Neuronal stem cell (in vitro differentiated cells): ENCODE results near the gene PPBP.

Experiments used
- DNase-seq: peaks from one replicate; pipeline ENCODE4 v3.0.0-alpha.2; 2013; ENCODE audit warnings: low spot score
- H2AFZ ChIP-seq: one replicate; pipeline ENCODE4 v1.6.1; 2013; ENCODE audit warnings: mild to moderate bottlenecking, low read length, inconsistent platforms
- H2AK5ac ChIP-seq: 2 replicates; pipeline ENCODE4 v1.6.1; 2013; ENCODE audit warnings: low read depth, mild to moderate bottlenecking, inconsistent platforms, low read length, moderate library complexity, mixed read lengths
- H2BK120ac ChIP-seq: 2 replicates; pipeline ENCODE4 v1.6.1; 2013; ENCODE audit warnings: low read depth, mild to moderate bottlenecking, inconsistent platforms, low read length, moderate library complexity, mixed read lengths
- H2BK12ac ChIP-seq: one replicate; pipeline ENCODE4 v1.6.1; 2013; ENCODE audit warnings: low read length, inconsistent platforms
- H2BK15ac ChIP-seq: 2 replicates; pipeline ENCODE4 v1.6.1; 2013; ENCODE audit warnings: mild to moderate bottlenecking, low read length, inconsistent platforms, mixed read lengths
- H2BK5ac ChIP-seq: one replicate; pipeline ENCODE4 v1.6.1; 2013; ENCODE audit warnings: inconsistent platforms, mild to moderate bottlenecking, low read length, moderate library complexity
- H3K14ac ChIP-seq: one replicate; pipeline ENCODE4 v1.6.1; 2013; ENCODE audit warnings: low read length, inconsistent platforms
- H3K18ac ChIP-seq: 2 replicates; pipeline ENCODE4 v1.6.1; 2013; ENCODE audit warnings: low read length, inconsistent platforms
- H3K23ac ChIP-seq: 2 replicates; pipeline ENCODE4 v1.6.1; 2013; ENCODE audit warnings: low read depth, mild to moderate bottlenecking, mixed read lengths, low read length, inconsistent platforms; ENCODE audit not compliant: poor library complexity
- H3K27ac ChIP-seq: replicated peaks from 3 replicates; pipeline ENCODE4 v1.5.1; 2013; ENCODE audit warnings: low read length, inconsistent platforms
- H3K27me3 ChIP-seq, 3 experiments: 2 replicates each; pipeline ENCODE4 v1.6.1; 2013; ENCODE audit warnings: low read length in 3 of 3, mild to moderate bottlenecking in 2 of 3, inconsistent platforms in 1 of 3, low read depth in 1 of 3, mixed read lengths in 1 of 3, moderate library complexity in 1 of 3; ENCODE audit not compliant: control insufficient read depth in 3 of 3, insufficient read depth in 3 of 3
- H3K36me3 ChIP-seq, 2 donors: replicated peaks in 1 of 2; 2 replicates each; pipeline ENCODE4 v1.6.1; 2013; ENCODE audit warnings: low read length in 2 of 2; ENCODE audit not compliant: control insufficient read depth in 2 of 2, insufficient read depth in 2 of 2
- H3K4ac ChIP-seq: 2 replicates; pipeline ENCODE4 v1.6.1; 2013; ENCODE audit warnings: inconsistent platforms, mild to moderate bottlenecking, low read length, moderate library complexity
- H3K4me1 ChIP-seq, 2 donors: 1 replicate in 1 of 2; 2 replicates in 1 of 2; pipeline ENCODE4 v1.6.1; 2013; ENCODE audit warnings: low read length in 2 of 2, low read depth in 1 of 2; ENCODE audit not compliant: control insufficient read depth in 2 of 2, insufficient read depth in 1 of 2
- H3K4me2 ChIP-seq: one replicate; pipeline ENCODE4 v1.6.1; 2013; ENCODE audit warnings: mild to moderate bottlenecking, low read length, inconsistent platforms; ENCODE audit not compliant: insufficient read depth, poor library complexity, severe bottlenecking
- H3K4me3 ChIP-seq, 2 donors: 2 replicates each; pipeline ENCODE4 v1.5.1; 2013; ENCODE audit warnings: low read length in 2 of 2, mild to moderate bottlenecking in 2 of 2, inconsistent platforms in 1 of 2, moderate library complexity in 1 of 2
- H3K79me1 ChIP-seq: one replicate; pipeline ENCODE4 v1.6.1; 2013; ENCODE audit warnings: low read depth, mild to moderate bottlenecking, inconsistent platforms, low read length, moderate library complexity
- H3K9ac ChIP-seq: one replicate; pipeline ENCODE4 v1.6.1; 2013; ENCODE audit warnings: mild to moderate bottlenecking, low read depth, low read length, inconsistent platforms; ENCODE audit not compliant: poor library complexity
- H3K9me3 ChIP-seq, 2 donors: replicated peaks in 1 of 2; 2 replicates each; pipeline versions ENCODE3 to v1.6.1; 2013; ENCODE audit warnings: low read length in 2 of 2, mild to moderate bottlenecking in 2 of 2, inconsistent platforms in 1 of 2, low read depth in 1 of 2, mixed read lengths in 1 of 2, moderate library complexity in 1 of 2; ENCODE audit not compliant: control insufficient read depth in 2 of 2, insufficient read depth in 1 of 2
- H4K8ac ChIP-seq: one replicate; pipeline ENCODE4 v1.6.1; 2013; ENCODE audit warnings: low read depth, mild to moderate bottlenecking, inconsistent platforms, low read length, moderate library complexity
- H4K91ac ChIP-seq: one replicate; pipeline ENCODE4 v1.6.1; 2013; ENCODE audit warnings: low read length, low read depth, mild to moderate bottlenecking, inconsistent platforms; ENCODE audit not compliant: poor library complexity
- whole genome bisulfite sequencing, 2 donors: extraction: QIAGEN DNeasy Blood & Tissue Kit; methylation state at CpG; one replicate each; pipeline ENCODE4 v1.1.7; 2013; ENCODE audit warnings: missing lambda C conversion rate in 2 of 2, mixed read lengths in 1 of 2; ENCODE audit not compliant: insufficient read length in 2 of 2, insufficient replicate concordance in 1 of 2; ENCODE audit errors: extremely low coverage in 2 of 2; 5-methylcytosine and 5-hydroxymethylcytosine counted together

Gene PPBP

DNA sequence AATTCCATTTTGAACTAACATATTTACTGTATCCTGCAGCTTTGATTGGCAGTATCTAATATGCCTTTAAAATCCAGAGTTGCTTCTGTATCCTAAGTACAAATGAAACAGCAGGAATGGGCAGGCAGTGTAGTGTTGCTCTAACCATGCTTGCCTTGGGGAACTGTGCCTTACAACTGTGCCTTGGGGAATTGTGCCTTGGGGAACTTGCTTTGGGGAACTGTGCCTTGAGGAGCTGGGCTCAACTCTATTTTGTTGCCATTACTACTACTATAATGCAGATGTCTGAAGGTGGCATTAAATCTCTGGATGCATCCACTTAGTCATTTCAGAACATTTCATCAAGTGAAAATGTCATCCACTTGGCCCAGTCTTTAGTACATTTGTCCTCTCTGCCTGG lies 43.6 kb upstream of the PPBP start:
- Histone ChIP-seq H2BK120ac (no peak overlapping the region), H3K27me3 (peaks cover 0 to 3% (median 0%) of the 10 kb centered on the region in 3 experiments), H3K4me2 (no peak overlapping the region), H3K4me1 (no peaks in the 10 kb centered on the region), H3K27ac (no peak overlapping the region), H3K9ac (no peak overlapping the region), H3K79me1 (no peaks in the 10 kb centered on the region), H4K91ac (no peak overlapping the region), H2AFZ (no peak overlapping the region), H2AK5ac (no peak overlapping the region), H4K8ac (no peak overlapping the region), H2BK5ac (no peak overlapping the region), H3K4me3 (no peak overlapping the region), H3K14ac (no peak overlapping the region), H2BK15ac (no peak overlapping the region), H3K4ac (no peak overlapping the region), H3K18ac (no peak overlapping the region), H3K36me3 (no peaks in the 10 kb centered on the region), H2BK12ac (no peak overlapping the region), H3K23ac (no peak overlapping the region), H3K9me3 (no peaks in the 10 kb centered on the region)
- DNase-seq: no peak

DNA sequence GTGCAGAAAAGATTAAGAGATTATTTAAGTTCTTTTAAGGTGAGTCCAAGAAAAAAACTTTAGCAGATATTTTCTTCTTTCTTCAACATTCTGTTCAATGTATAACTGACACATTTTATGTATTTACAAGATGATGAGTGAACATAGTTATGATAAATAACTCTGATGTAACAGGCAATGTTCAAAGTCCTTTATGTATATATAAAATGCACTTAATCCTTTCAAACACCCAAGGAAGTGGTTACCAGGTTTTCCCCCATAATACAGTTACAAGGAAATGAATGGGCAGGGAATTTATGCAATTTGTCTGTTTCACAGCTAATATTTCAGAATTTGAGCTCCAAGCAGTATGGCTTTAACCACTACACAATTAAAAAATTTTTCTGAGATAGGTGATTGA lies 42.3 kb upstream of the PPBP start:
- H4K8ac ChIP-seq: no peak overlapping the region
- no peak overlapping the region for H3K27ac ChIP-seq
- no peak overlapping the region for H3K4me3 ChIP-seq
- H2AK5ac ChIP-seq: no peak overlapping the region
- H3K14ac ChIP-seq: no peak overlapping the region
- no peak overlapping the region for H3K23ac ChIP-seq
- no peak for DNase-seq
- no peak overlapping the region for H2AFZ ChIP-seq
- no peak overlapping the region for H2BK15ac ChIP-seq
- H2BK5ac ChIP-seq: no peak overlapping the region
- H3K4me1 ChIP-seq: no peaks in the 10 kb centered on the region
- no peak overlapping the region for H4K91ac ChIP-seq
- no peak overlapping the region for H3K18ac ChIP-seq
- H3K4ac ChIP-seq: no peak overlapping the region
- no peak overlapping the region for H2BK120ac ChIP-seq
- H3K36me3 ChIP-seq: no peaks in the 10 kb centered on the region
- H2BK12ac ChIP-seq: no peak overlapping the region
- H3K4me2 ChIP-seq: no peak overlapping the region
- no peaks in the 10 kb centered on the region for H3K9me3 ChIP-seq
- H3K79me1 ChIP-seq: no peaks in the 10 kb centered on the region
- peaks cover 0 to 3% (median 0%) of the 10 kb centered on the region in 3 experiments for H3K27me3 ChIP-seq
- no peak overlapping the region for H3K9ac ChIP-seq

DNA sequence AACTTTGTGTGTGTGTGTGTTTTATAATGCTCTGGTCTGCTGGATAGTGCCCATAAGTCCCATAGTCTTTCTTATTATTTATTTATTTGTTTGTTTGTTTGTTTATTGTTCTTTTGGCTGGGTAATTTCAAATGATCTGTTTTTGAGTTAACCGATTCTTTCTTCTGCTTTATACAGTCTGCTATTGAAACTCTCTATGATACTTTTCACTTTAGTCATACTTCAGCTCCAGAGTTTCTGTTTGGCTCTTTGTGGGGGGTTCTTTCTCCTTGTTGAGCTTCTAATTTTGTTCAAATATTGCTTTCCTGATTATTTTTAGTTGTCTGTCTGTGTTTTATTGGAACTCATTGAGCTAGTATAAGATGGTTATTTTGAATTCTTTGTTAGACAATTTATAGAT lies 40.5 kb upstream of the PPBP start:
- no peaks in the 10 kb centered on the region for H3K4me1 ChIP-seq
- H2BK120ac ChIP-seq: no peak overlapping the region
- no peak overlapping the region for H2BK12ac ChIP-seq
- no peak overlapping the region for H4K91ac ChIP-seq
- no peak overlapping the region for H3K23ac ChIP-seq
- no peak overlapping the region for H3K27ac ChIP-seq
- no peak overlapping the region for H2BK5ac ChIP-seq
- no peak overlapping the region for H2AK5ac ChIP-seq
- H3K27me3 ChIP-seq: peaks cover 0 to 3% (median 0%) of the 10 kb centered on the region in 3 experiments
- no peak overlapping the region for H4K8ac ChIP-seq
- WGBS, 2 donors: no CpG with 5 or more reads among the region's 1 CpG
- H2BK15ac ChIP-seq: no peak overlapping the region
- H3K9me3 ChIP-seq: no peaks in the 10 kb centered on the region
- H3K36me3 ChIP-seq: no peaks in the 10 kb centered on the region
- H3K4me2 ChIP-seq: no peak overlapping the region
- H3K79me1 ChIP-seq: no peaks in the 10 kb centered on the region
- H3K14ac ChIP-seq: no peak overlapping the region
- H3K4ac ChIP-seq: no peak overlapping the region
- no peak overlapping the region for H3K4me3 ChIP-seq
- no peak overlapping the region for H2AFZ ChIP-seq
- no peak overlapping the region for H3K9ac ChIP-seq
- H3K18ac ChIP-seq: no peak overlapping the region
- DNase-seq: no peak

DNA sequence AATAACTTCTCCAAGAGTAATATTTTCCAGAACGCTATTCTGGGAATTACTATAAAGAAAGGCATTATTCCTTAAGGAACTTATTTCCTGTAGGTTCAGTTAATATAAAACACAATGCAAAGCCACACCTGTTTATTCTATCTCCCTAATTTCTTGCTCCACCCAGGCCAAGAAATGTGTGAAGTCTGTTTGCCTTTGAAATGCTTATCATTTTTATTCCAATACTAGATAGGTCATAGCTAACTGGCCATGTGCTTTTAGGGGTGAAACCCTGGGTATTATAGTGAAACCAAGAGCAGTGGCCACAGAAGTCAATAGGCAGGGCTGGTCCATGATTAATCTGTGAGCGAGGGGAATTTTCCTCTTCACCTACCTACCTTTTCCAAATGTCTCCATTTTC lies 35.7 kb upstream of the PPBP start:
- Histone ChIP-seq H4K91ac (no peak overlapping the region), H2BK120ac (no peak overlapping the region), H3K36me3 (no peaks in the 10 kb centered on the region), H3K14ac (no peak overlapping the region), H3K27ac (no peak overlapping the region), H3K4ac (no peak overlapping the region), H3K27me3 (no peaks in the 10 kb centered on the region), H3K9ac (no peak overlapping the region), H2BK15ac (no peak overlapping the region), H3K9me3 (no peaks in the 10 kb centered on the region), H3K4me3 (no peak overlapping the region), H3K23ac (no peak overlapping the region), H3K18ac (no peak overlapping the region), H3K79me1 (no peaks in the 10 kb centered on the region), H3K4me1 (no peaks in the 10 kb centered on the region), H2BK5ac (no peak overlapping the region), H2AFZ (no peak overlapping the region), H4K8ac (no peak overlapping the region), H3K4me2 (no peak overlapping the region), H2BK12ac (no peak overlapping the region), H2AK5ac (no peak overlapping the region)
- no peak for DNase-seq
- no CpG with 5 or more reads among the region's 2 CpGs for WGBS, 2 donors
